Panc1 (cell line): ENCODE measurements around the gene PDXK. TPM values are rescaled to one million over a fixed set of nuclear protein-coding genes. Genes with fewer than 3 reads are reported as not detected.

Source experiments
- ATAC-seq: fragments of 200-7000 bp; cut with Tn5 transposase; 2 replicates; pipeline ENCODE4 v1.9.1; 2020; ENCODE audit warnings: mild to moderate bottlenecking, moderate library complexity
- BruUV-seq: library from RNA; stranded (reverse); fragments of 400-500 nt; replicated peaks from 2 replicates; lab custom pipeline; 2021; lab: Mats Ljungman, UMichigan
- CTCF ChIA-PET: fragments of 300-600 bp; sonication (Branson Sonifier 250); formaldehyde crosslinking; loops from one replicate; lab custom pipeline; 2022; ENCODE audit warnings: antibody characterized with exemption; lab: Charles Lee
- POLR2A ChIA-PET: fragments of 300-600 bp; sonication (Branson Sonifier 250); formaldehyde crosslinking; loops from one replicate; lab custom pipeline; 2022; ENCODE audit warnings: antibody characterized with exemption; lab: Charles Lee
- DNase-seq: peaks from one replicate; pipeline ENCODE4 v3.0.0-alpha.2; 2010; ENCODE audit warnings: low read depth, low spot score
- H3K27ac ChIP-seq: 2 replicates; pipeline ENCODE4 v1.5.1; 2011; ENCODE audit warnings: mild to moderate bottlenecking, low read length, inconsistent platforms
- H3K27me3 ChIP-seq: fragments of 200-500 bp; sonication (Bioruptor generic); 2 replicates; pipeline ENCODE4 v1.6.0; 2014; ENCODE audit warnings: low read length, inconsistent platforms; ENCODE audit not compliant: control insufficient read depth, insufficient read depth
- H3K36me3 ChIP-seq: fragments of 200-500 bp; sonication (Bioruptor generic); 2 replicates; pipeline ENCODE4 v1.5.1; 2014; ENCODE audit warnings: inconsistent platforms, mild to moderate bottlenecking, low read length, moderate library complexity; ENCODE audit not compliant: control insufficient read depth, insufficient read depth
- H3K4me1 ChIP-seq: 2 replicates; pipeline ENCODE4 v1.5.1; 2011; ENCODE audit warnings: inconsistent platforms, mild to moderate bottlenecking, low read length, moderate library complexity; ENCODE audit not compliant: control insufficient read depth, insufficient read depth
- H3K4me3 ChIP-seq, 2 experiments: 2 replicates each; pipeline ENCODE4 v1.5.1; 2011 to 2012; ENCODE audit warnings: low read depth in 2 of 2, low read length in 2 of 2, mild to moderate bottlenecking in 2 of 2, inconsistent platforms in 1 of 2, moderate library complexity in 1 of 2
- H3K9me3 ChIP-seq: fragments of 200-500 bp; sonication (Bioruptor generic); 2 replicates; pipeline ENCODE4 v1.5.1; 2014; ENCODE audit warnings: low read depth, mild to moderate bottlenecking, inconsistent platforms, low read length, moderate library complexity; ENCODE audit not compliant: control insufficient read depth, insufficient read depth
- POLR2AphosphoS5 ChIP-seq: IDR thresholded peaks from 2 replicates; pipeline ENCODE4 v1.6.1; 2012; ENCODE audit warnings: mild to moderate bottlenecking, low read depth, low read length, moderate library complexity
- SIN3A ChIP-seq: IDR thresholded peaks from 2 replicates; pipeline ENCODE4 v1.6.1; 2012; ENCODE audit warnings: low read depth, mild to moderate bottlenecking, low read length, moderate library complexity, borderline replicate concordance; ENCODE audit not compliant: insufficient read depth
- TCF7L2 ChIP-seq: IDR thresholded peaks from 2 replicates; pipeline ENCODE4 v1.6.1; 2011; ENCODE audit warnings: mild to moderate bottlenecking, low read depth, low read length, inconsistent platforms
- in situ Hi-C: cut with HindIII; loops from 2 replicates; pipeline ENCODE4 v1.10.0; 2016; ENCODE audit warnings: low sequenced_read_pairs, low pct_unique_long_range_greater_than_20kb
- intact Hi-C: fragments of 100-400 bp; cut with micrococcal nuclease; formaldehyde crosslinking; loops from one replicate; pipeline ENCODE4 v1.10.0; 2022; ENCODE audit not compliant: unreplicated experiment
- total RNA-seq: library from RNA; stranded (reverse); gene quantifications from one replicate; pipeline ENCODE4 v1.2.1, GENCODE V29; 2021; ENCODE audit not compliant: unreplicated experiment
- TF ChIP-seq, protein P1 (sequence below): fragments of 450-650 bp; IDR thresholded peaks from 2 replicates; pipeline ENCODE4 v1.5.1; 2017; ENCODE audit warnings: mild to moderate bottlenecking
- TF ChIP-seq, protein P2 (sequence below), 2 experiments: IDR thresholded peaks; 2 replicates each; pipeline ENCODE4 v1.6.1; 2011 to 2012; ENCODE audit warnings: low read depth in 2 of 2, control low read depth in 1 of 2, low read length in 1 of 2, mild to moderate bottlenecking in 1 of 2, moderate library complexity in 1 of 2; ENCODE audit not compliant: insufficient read depth in 1 of 2

PDXK gene
- total RNA-seq, 1 experiment from 2014 or later: 184 TPM

DNA sequence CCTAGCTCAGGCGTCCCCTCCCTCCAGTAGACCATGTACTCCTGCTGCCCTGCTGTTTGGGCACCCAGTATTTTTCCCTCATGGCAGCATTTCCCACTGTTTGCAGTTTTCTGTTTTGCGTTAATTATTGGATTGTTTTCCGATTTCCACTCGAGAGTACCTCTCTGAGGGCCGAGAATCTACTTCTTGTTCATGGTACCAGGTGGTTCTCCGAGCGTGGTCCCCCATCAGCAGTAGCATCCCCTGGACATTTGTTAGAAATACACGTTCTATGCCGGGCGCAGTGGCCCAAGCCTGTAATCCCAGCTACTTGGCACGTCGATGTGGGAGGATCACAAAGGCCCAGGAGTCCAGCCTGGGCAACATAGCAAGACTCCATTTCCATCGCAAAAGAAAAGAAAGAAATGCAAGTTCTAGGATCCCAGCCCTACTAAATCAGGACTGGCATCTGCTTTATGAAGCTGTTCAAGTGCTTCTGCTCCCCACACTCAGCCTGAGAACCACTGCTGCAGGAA, 71.1 kb downstream of the PDXK start:
- ChIA-PET CTCF (no interaction called here), POLR2A (interaction anchor here (0.7 kb wide), 1 partner anchor 61 kb away, joined by 3 read pairs; no protein-coding TSS in a partner anchor)
- in situ Hi-C loops: no loop called here
- Histone ChIP-seq H3K36me3 (peaks cover 3% of the 10 kb centered on the region; the same call in 1 of the 2 replicates), H3K27ac (peak overlapping the region; percentile 84), H3K4me1 (0 out of 2 replicates have a peak, but pooled peaks cover 6% of the 10 kb centered on the region), H3K27me3 (no peaks in the 10 kb centered on the region), H3K9me3 (no peaks in the 10 kb centered on the region), H3K4me3 (peak overlapping the region; percentile 76 to 93)
- DNase-seq (no peak), ATAC-seq (no peak)
- intact Hi-C loops: no loop called here
- TF ChIP-seq, protein P1, sequence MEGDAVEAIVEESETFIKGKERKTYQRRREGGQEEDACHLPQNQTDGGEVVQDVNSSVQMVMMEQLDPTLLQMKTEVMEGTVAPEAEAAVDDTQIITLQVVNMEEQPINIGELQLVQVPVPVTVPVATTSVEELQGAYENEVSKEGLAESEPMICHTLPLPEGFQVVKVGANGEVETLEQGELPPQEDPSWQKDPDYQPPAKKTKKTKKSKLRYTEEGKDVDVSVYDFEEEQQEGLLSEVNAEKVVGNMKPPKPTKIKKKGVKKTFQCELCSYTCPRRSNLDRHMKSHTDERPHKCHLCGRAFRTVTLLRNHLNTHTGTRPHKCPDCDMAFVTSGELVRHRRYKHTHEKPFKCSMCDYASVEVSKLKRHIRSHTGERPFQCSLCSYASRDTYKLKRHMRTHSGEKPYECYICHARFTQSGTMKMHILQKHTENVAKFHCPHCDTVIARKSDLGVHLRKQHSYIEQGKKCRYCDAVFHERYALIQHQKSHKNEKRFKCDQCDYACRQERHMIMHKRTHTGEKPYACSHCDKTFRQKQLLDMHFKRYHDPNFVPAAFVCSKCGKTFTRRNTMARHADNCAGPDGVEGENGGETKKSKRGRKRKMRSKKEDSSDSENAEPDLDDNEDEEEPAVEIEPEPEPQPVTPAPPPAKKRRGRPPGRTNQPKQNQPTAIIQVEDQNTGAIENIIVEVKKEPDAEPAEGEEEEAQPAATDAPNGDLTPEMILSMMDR: no peak
- TF ChIP-seq, protein P2, sequence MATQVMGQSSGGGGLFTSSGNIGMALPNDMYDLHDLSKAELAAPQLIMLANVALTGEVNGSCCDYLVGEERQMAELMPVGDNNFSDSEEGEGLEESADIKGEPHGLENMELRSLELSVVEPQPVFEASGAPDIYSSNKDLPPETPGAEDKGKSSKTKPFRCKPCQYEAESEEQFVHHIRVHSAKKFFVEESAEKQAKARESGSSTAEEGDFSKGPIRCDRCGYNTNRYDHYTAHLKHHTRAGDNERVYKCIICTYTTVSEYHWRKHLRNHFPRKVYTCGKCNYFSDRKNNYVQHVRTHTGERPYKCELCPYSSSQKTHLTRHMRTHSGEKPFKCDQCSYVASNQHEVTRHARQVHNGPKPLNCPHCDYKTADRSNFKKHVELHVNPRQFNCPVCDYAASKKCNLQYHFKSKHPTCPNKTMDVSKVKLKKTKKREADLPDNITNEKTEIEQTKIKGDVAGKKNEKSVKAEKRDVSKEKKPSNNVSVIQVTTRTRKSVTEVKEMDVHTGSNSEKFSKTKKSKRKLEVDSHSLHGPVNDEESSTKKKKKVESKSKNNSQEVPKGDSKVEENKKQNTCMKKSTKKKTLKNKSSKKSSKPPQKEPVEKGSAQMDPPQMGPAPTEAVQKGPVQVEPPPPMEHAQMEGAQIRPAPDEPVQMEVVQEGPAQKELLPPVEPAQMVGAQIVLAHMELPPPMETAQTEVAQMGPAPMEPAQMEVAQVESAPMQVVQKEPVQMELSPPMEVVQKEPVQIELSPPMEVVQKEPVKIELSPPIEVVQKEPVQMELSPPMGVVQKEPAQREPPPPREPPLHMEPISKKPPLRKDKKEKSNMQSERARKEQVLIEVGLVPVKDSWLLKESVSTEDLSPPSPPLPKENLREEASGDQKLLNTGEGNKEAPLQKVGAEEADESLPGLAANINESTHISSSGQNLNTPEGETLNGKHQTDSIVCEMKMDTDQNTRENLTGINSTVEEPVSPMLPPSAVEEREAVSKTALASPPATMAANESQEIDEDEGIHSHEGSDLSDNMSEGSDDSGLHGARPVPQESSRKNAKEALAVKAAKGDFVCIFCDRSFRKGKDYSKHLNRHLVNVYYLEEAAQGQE (IDR thresholded peaks at IDR 0.05; ENCODE audit: insufficient read depth in 1 of 2, low read depth in 2 of 2, low read length in 1 of 2): no peak
- TF ChIP-seq TCF7L2 (no peak), POLR2AphosphoS5 (no peak), SIN3A (no peak)
- no TSS peak for BruUV-seq

DNA sequence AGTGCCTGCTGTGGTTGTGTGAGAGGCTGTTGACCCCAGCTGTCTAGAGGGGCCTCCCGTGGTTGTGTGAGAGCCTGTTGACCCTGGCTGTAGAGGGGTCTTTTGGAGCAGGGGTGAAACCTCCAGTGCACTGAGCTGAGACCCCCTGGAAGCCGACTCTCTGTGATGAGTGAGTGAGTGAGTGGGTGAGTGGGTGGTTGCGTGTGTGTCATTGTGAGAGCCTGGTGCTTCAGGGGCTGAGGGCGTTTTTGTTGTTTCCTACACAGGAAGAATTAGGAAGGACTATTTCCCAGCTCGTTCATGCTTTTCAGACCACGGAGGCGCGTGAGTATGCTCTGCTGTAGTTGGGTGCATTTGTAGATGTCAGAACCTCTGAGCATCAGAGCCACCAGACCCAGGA, 73.5 kb downstream of the PDXK start:
- DNase-seq: no peak
- POLR2A ChIA-PET: no interaction called here
- in situ Hi-C loops (no loop called here), intact Hi-C loops (no loop called here)
- Histone ChIP-seq H3K27ac (no peak overlapping the region), H3K36me3 (peaks cover 6% of the 10 kb centered on the region; the same call in 1 of the 2 replicates), H3K27me3 (no peaks in the 10 kb centered on the region), H3K9me3 (no peaks in the 10 kb centered on the region), H3K4me3 (no peak overlapping the region), H3K4me1 (0 out of 2 replicates have a peak, but pooled peaks cover 6% of the 10 kb centered on the region)
- no TSS peak for BruUV-seq
- TF ChIP-seq, protein P2 (IDR thresholded peaks at IDR 0.05; ENCODE audit: insufficient read depth in 1 of 2, low read depth in 2 of 2, low read length in 1 of 2): no peak
- TF ChIP-seq TCF7L2 (no peak), SIN3A (no peak), POLR2AphosphoS5 (no peak)
- TF ChIP-seq, protein P1: no peak
- CTCF ChIA-PET: no interaction called here
- ATAC-seq: no peak
